GM23338 (cell line): ENCODE data around the gene GFOD1.

Source experiments
- CREB1 ChIP-seq: fragments of 250-450 bp; sonication (Bioruptor Pico); IDR thresholded peaks from 2 replicates; pipeline ENCODE4 v1.5.0; 2020; ENCODE audit warnings: low read depth, mild to moderate bottlenecking, moderate library complexity
- CTCF ChIP-seq, 2 experiments: fragments of 200-600 bp in 1 of 2; sonication (generic) in 1 of 2; conservative IDR thresholded peaks; 2 replicates each; pipeline versions ENCODE4 v1.5.1 to v1.6.1; 2016 to 2017; ENCODE audit warnings: antibody characterized with exemption in 2 of 2, low read depth in 2 of 2, mild to moderate bottlenecking in 2 of 2, moderate library complexity in 1 of 2
- EZH2 ChIP-seq: fragments of 200-600 bp; sonication (generic); IDR thresholded peaks from one replicate; pipeline ENCODE4 v1.8.0; 2017; ENCODE audit warnings: antibody characterized with exemption, mild to moderate bottlenecking, low read depth; ENCODE audit not compliant: unreplicated experiment
- JUNB ChIP-seq: IDR thresholded peaks from one replicate; pipeline ENCODE4 v1.6.1; 2016; ENCODE audit warnings: antibody characterized with exemption; ENCODE audit not compliant: unreplicated experiment
- TF ChIP-seq, protein P1 (sequence below): IDR thresholded peaks from 2 replicates; pipeline ENCODE4 v1.6.1; 2016; ENCODE audit warnings: antibody characterized with exemption
- TF ChIP-seq, protein P2 (sequence below): IDR thresholded peaks from one replicate; pipeline ENCODE4 v1.6.1; 2018; ENCODE audit warnings: antibody characterized with exemption; ENCODE audit not compliant: unreplicated experiment

DNA sequence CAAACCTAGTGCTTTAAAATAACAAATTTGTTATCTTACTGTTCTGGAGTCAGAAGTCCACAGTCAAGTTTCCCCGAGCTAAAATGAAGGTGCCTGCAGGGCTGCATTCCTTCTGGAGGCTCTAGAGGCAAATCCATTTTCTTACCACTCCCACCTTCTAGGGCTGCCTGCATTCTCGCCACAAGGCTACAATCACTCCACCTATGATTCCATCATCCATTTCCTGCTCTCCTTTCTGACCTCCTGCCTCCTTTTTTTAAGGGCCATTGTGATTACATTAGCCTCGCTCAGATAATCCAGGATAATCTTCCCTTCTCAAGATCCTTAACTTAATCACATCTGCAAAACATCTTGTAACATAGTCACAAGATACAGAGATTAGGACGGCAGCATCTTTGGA is 44.6 kb upstream of the GFOD1 start:
- TF ChIP-seq EZH2 (no peak), JUNB (no peak), CTCF (conservative IDR thresholded peaks at IDR 0.05; ENCODE audit: low read depth in 2 of 2) (no peak), CREB1 (CRISPR knock-in tag) (no peak)
- TF ChIP-seq, protein P1, sequence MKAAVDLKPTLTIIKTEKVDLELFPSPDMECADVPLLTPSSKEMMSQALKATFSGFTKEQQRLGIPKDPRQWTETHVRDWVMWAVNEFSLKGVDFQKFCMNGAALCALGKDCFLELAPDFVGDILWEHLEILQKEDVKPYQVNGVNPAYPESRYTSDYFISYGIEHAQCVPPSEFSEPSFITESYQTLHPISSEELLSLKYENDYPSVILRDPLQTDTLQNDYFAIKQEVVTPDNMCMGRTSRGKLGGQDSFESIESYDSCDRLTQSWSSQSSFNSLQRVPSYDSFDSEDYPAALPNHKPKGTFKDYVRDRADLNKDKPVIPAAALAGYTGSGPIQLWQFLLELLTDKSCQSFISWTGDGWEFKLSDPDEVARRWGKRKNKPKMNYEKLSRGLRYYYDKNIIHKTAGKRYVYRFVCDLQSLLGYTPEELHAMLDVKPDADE = no peak
- TF ChIP-seq, protein P2, sequence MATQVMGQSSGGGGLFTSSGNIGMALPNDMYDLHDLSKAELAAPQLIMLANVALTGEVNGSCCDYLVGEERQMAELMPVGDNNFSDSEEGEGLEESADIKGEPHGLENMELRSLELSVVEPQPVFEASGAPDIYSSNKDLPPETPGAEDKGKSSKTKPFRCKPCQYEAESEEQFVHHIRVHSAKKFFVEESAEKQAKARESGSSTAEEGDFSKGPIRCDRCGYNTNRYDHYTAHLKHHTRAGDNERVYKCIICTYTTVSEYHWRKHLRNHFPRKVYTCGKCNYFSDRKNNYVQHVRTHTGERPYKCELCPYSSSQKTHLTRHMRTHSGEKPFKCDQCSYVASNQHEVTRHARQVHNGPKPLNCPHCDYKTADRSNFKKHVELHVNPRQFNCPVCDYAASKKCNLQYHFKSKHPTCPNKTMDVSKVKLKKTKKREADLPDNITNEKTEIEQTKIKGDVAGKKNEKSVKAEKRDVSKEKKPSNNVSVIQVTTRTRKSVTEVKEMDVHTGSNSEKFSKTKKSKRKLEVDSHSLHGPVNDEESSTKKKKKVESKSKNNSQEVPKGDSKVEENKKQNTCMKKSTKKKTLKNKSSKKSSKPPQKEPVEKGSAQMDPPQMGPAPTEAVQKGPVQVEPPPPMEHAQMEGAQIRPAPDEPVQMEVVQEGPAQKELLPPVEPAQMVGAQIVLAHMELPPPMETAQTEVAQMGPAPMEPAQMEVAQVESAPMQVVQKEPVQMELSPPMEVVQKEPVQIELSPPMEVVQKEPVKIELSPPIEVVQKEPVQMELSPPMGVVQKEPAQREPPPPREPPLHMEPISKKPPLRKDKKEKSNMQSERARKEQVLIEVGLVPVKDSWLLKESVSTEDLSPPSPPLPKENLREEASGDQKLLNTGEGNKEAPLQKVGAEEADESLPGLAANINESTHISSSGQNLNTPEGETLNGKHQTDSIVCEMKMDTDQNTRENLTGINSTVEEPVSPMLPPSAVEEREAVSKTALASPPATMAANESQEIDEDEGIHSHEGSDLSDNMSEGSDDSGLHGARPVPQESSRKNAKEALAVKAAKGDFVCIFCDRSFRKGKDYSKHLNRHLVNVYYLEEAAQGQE = no peak
